K562 (cell line): ENCODE measurements around the gene FXYD3. TPM values are rescaled to one million over a fixed set of nuclear protein-coding genes. Genes with fewer than 3 reads are reported as not detected.

Experiments used
- ATAC-seq: fragments of 200-7000 bp; cut with Tn5 transposase; 3 replicates; pipeline ENCODE4 v1.9.1; 2020; ENCODE audit warnings: moderate library complexity
- BruUV-seq: library from RNA; stranded (reverse); fragments of 400-500 nt; replicated peaks from 2 replicates; lab custom pipeline; 2021; lab: Mats Ljungman, UMichigan
- CTCF ChIA-PET: fragments of 300-600 bp; formaldehyde crosslinking; extraction: SDS; loops from one replicate; lab custom pipeline; 2021; ENCODE audit warnings: low intra/inter-chr PET ratio; lab: Yijun Ruan, JAX
- POLR2A ChIA-PET: fragments of 300-600, 350-650 bp; sonication (Branson Sonifier 250); formaldehyde crosslinking; extraction: SDS; loops from one replicate; lab custom pipeline; 2021; ENCODE audit warnings: antibody characterized with exemption, inconsistent platforms; lab: Yijun Ruan, JAX
- DNase-seq, 4 experiments: peaks; one replicate each; pipeline versions ENCODE4 v3.0.0 to v3.0.0-alpha.2; 2011 to 2018; ENCODE audit warnings: low spot score in 3 of 4, mixed read lengths in 3 of 4; ENCODE audit errors: extremely low read depth in 1 of 4
- FAIRE-seq: peaks from 2 replicates; lab custom pipeline; 2011; peaks lifted over from hg19 to GRCh38; lab: Jason Lieb, UNC
- H2AFZ ChIP-seq: 2 replicates; pipeline ENCODE4 v1.6.0; 2011; ENCODE audit warnings: low read depth, low read length, control low read depth, inconsistent platforms
- H3K27ac ChIP-seq: fragments of 200-600 bp; 3 replicates; pipeline ENCODE4 v1.8.0; 2011; ENCODE audit warnings: low read depth, mild to moderate bottlenecking, control low read depth, inconsistent platforms, low read length, moderate library complexity, mixed read lengths; ENCODE audit errors: extremely low read depth
- H3K27me3 ChIP-seq, 2 experiments: fragments of 300-600 bp in 1 of 2; 2 replicates in 1 of 2; 3 replicates in 1 of 2; pipeline versions ENCODE4 v1.6.0 to v1.8.0; 2011; ENCODE audit warnings: inconsistent platforms in 2 of 2, low read length in 2 of 2, mild to moderate bottlenecking in 1 of 2, mixed read lengths in 1 of 2, moderate library complexity in 1 of 2; ENCODE audit not compliant: control insufficient read depth in 2 of 2, insufficient read depth in 2 of 2
- H3K36me3 ChIP-seq: fragments of 300-600 bp; 3 replicates; pipeline ENCODE4 v1.8.0; 2011; ENCODE audit warnings: mild to moderate bottlenecking, low read length, inconsistent platforms; ENCODE audit not compliant: control insufficient read depth, insufficient read depth
- H3K4me1 ChIP-seq, 2 experiments: fragments of 200-600 bp in 1 of 2; replicated peaks in 1 of 2; 2 replicates in 1 of 2; 3 replicates in 1 of 2; pipeline versions ENCODE4 v1.5.1 to v1.8.0; 2011; ENCODE audit warnings: inconsistent platforms in 2 of 2, low read length in 2 of 2, mild to moderate bottlenecking in 1 of 2, mixed read lengths in 1 of 2, moderate library complexity in 1 of 2; ENCODE audit not compliant: control insufficient read depth in 2 of 2, insufficient read depth in 2 of 2
- H3K4me2 ChIP-seq: 2 replicates; pipeline ENCODE4 v1.6.1; 2011; ENCODE audit warnings: low read length, control low read depth, inconsistent platforms, mixed read lengths; ENCODE audit not compliant: insufficient read depth
- H3K4me3 ChIP-seq: fragments of 200-600 bp; sonication (generic), shearing (Covaris generic); 2 replicates; pipeline ENCODE4 v1.5.1; 2016; ENCODE audit warnings: control low read depth, inconsistent platforms
- H3K79me2 ChIP-seq: fragments of 200-600 bp; 3 replicates; pipeline ENCODE4 v1.8.0; 2011; ENCODE audit warnings: low read length, inconsistent platforms; ENCODE audit not compliant: control insufficient read depth, insufficient read depth
- H3K9ac ChIP-seq, 2 experiments: 2 replicates each; pipeline versions ENCODE4 v1.6.0 to v1.6.1; 2011; ENCODE audit warnings: low read depth in 2 of 2, low read length in 2 of 2, control low read depth in 1 of 2, inconsistent platforms in 1 of 2, mild to moderate bottlenecking in 1 of 2, mixed read lengths in 1 of 2; ENCODE audit not compliant: insufficient read depth in 1 of 2
- H3K9me1 ChIP-seq: one replicate; pipeline ENCODE4 v1.6.0; 2011; ENCODE audit warnings: inconsistent platforms, mild to moderate bottlenecking, low read length, moderate library complexity; ENCODE audit not compliant: control insufficient read depth, insufficient read depth
- H3K9me3 ChIP-seq: replicated peaks from 2 replicates; pipeline ENCODE4 v1.5.1; 2011; ENCODE audit warnings: low read depth, low read length, inconsistent platforms; ENCODE audit not compliant: control insufficient read depth, insufficient read depth
- H4K20me1 ChIP-seq: replicated peaks from 2 replicates; pipeline ENCODE4 v1.6.1; 2011; ENCODE audit warnings: low read length, inconsistent platforms, mixed read lengths; ENCODE audit not compliant: control insufficient read depth, insufficient read depth
- GATA2 ChIP-seq: sonication (generic); formaldehyde crosslinking; IDR thresholded peaks from 2 replicates; pipeline ENCODE4 v1.4.0; 2020; ENCODE audit warnings: mild to moderate bottlenecking, missing genetic modification reagents
- RBM25 ChIP-seq: fragments of 200-400 bp; formaldehyde crosslinking; IDR thresholded peaks from 2 replicates; pipeline ENCODE4 v1.6.1; 2018; ENCODE audit warnings: low read length, low read depth, moderate library complexity; ENCODE audit not compliant: severe bottlenecking
- STAG1 ChIP-seq: sonication (generic); formaldehyde crosslinking; IDR thresholded peaks from 2 replicates; pipeline ENCODE4 v1.5.0; 2020; ENCODE audit warnings: missing genetic modification reagents, borderline replicate concordance
- TSC22D4 ChIP-seq: fragments of 450-650 bp; IDR thresholded peaks from 2 replicates; pipeline ENCODE4 v1.6.1; 2016; ENCODE audit warnings: missing genetic modification characterization, missing biosample characterization, control low read depth
- ZC3H11A ChIP-seq: IDR thresholded peaks from 2 replicates; pipeline ENCODE4 v1.6.1; 2012; ENCODE audit warnings: low read depth, low read length, improper control_type of control experiment
- ZNF707 ChIP-seq: fragments of 250-450 bp; sonication (Bioruptor Pico); conservative IDR thresholded peaks from 2 replicates; pipeline ENCODE4 v1.8.0; 2022; ENCODE audit warnings: inconsistent platforms, mild to moderate bottlenecking, moderate library complexity
- ZNF778 ChIP-seq: fragments of 450-650 bp; formaldehyde crosslinking; IDR thresholded peaks from 2 replicates; pipeline ENCODE4 v1.4.0; 2020; ENCODE audit warnings: mild to moderate bottlenecking, moderate library complexity
- WGBS: fragments of 100-300 bp; shearing (Covaris generic); methylation state at CpG from one replicate; pipeline ENCODE4 v1.1.6; 2016; ENCODE audit warnings: low coverage, mixed read lengths; ENCODE audit not compliant: insufficient coverage; ENCODE audit errors: missing lambda C conversion rate; 5-methylcytosine and 5-hydroxymethylcytosine counted together
- in situ Hi-C: fragments of 300-500 bp; cut with MboI; formaldehyde crosslinking; loops from 4 replicates; pipeline ENCODE4 v1.15.0; 2018; ENCODE audit warnings: inconsistent platforms, mixed read lengths
- intact Hi-C: fragments of 100-400 bp; cut with micrococcal nuclease; formaldehyde crosslinking; loops from 2 replicates; pipeline ENCODE4 v1.14.2; 2022
- polyA plus RNA-seq, 8 experiments: library from polyadenylated mRNA; depleted of rRNA in 4 of 8; stranded (reverse) in 5 of 8; unstranded in 3 of 8; fragments of >200 nt; fragmentation: Nextera tagmentation in 2 of 8; fragmentation: Illumina TruSeq in 1 of 8; extraction: Ambion mirVana in 2 of 8; extraction: Trizol in 1 of 8; gene quantifications; 2 replicates each; pipeline versions ENCODE4 v1.2.1 to v1.2.3, GENCODE V29; 2011 to 2014; ENCODE audit warnings: inconsistent platforms in 1 of 8, missing spikeins in 1 of 8
- total RNA-seq, 7 experiments: library from RNA; depleted of rRNA in 6 of 7; stranded (reverse); fragments of >200 nt in 6 of 7; fragmentation: Illumina TruSeq in 2 of 7; extraction: Trizol in 2 of 7; gene quantifications; 2 replicates each; pipeline versions ENCODE4 v1.2.1 to v1.2.3, GENCODE V29; 2011 to 2021; ENCODE audit warnings: low replicate concordance in 1 of 7
- TF ChIP-seq, protein P1 (sequence below), 2 experiments: fragments of 450-650 bp in 1 of 2; sonication (generic) in 1 of 2; formaldehyde crosslinking in 1 of 2; IDR thresholded peaks; 2 replicates each; pipeline versions ENCODE4 v1.7.1 to v1.9.0; 2016 to 2022; ENCODE audit warnings: inconsistent platforms in 1 of 2, mild to moderate bottlenecking in 1 of 2, missing genetic modification reagents in 1 of 2
- TF ChIP-seq, protein P2 (sequence below): fragments of 450-650 bp; IDR thresholded peaks from 2 replicates; pipeline ENCODE4 v1.6.1; 2018; ENCODE audit not compliant: partially characterized antibody

The FXYD3 gene
- total and polyA plus RNA-seq, 9 of the 15 experiments (the other 6 are each of a cell fraction or from before 2014, with no cell fraction given) = 0.24 TPM; not detected in 8

DNA sequence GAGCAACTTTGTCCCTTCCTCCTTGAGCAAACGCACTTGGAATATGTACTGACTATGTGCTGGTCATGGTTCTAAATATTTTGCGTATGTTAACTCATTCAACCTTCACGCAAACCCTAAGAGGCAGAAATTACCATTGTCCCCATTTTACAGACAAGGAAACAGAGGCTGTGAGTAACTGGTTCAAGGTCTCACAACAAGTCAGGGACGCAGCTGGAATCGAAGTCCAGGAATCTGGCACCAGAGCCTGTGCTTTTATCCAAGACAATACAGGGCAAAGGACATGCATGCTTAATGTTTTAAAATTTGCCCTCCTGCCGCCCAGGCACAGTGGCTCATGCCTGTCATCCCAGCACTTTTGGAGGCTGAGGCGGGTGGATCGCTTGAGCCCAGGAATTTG is 44.0 kb downstream of the FXYD3 start:
- Histone ChIP-seq H3K79me2 (peaks cover 65% of the 10 kb centered on the region), H3K36me3 (peaks cover 92% of the 10 kb centered on the region), H3K9ac (no peak overlapping the region), H3K4me1 (peaks cover 38 to 48% of the 10 kb centered on the region in 2 experiments), H4K20me1 (no peaks in the 10 kb centered on the region), H3K4me2 (no peak overlapping the region), H3K9me3 (no peaks in the 10 kb centered on the region), H3K27me3 (no peaks in the 10 kb centered on the region), H3K4me3 (no peak overlapping the region), H3K9me1 (no peaks in the 10 kb centered on the region), H2AFZ (no peak overlapping the region), H3K27ac (no peak overlapping the region)
- ChIA-PET POLR2A (interaction anchor here (0.8 to 1.1 kb wide), 2 partner anchors 15 to 18 kb away, joined by 3 read pairs; no protein-coding TSS in a partner anchor), CTCF (no interaction called here)
- DNase-seq = no peak
- WGBS = 89% methylated on average over 8 of the region's 8 CpGs
- in situ Hi-C loops = no loop called here
- no peak for FAIRE-seq
- intact Hi-C loops = loop anchor here (5.0 kb wide), 1 partner anchor 108 kb away; the partner anchor contains the start of gene USF2
- no peak for ATAC-seq
- no TSS peak for BruUV-seq
- no peak for TF ChIP-seq ZNF707 (CRISPR knock-in tag)
- no peak for TF ChIP-seq ZNF778 (CRISPR knock-in tag)
- TF ChIP-seq ZC3H11A = no peak
- TF ChIP-seq, protein P1, sequence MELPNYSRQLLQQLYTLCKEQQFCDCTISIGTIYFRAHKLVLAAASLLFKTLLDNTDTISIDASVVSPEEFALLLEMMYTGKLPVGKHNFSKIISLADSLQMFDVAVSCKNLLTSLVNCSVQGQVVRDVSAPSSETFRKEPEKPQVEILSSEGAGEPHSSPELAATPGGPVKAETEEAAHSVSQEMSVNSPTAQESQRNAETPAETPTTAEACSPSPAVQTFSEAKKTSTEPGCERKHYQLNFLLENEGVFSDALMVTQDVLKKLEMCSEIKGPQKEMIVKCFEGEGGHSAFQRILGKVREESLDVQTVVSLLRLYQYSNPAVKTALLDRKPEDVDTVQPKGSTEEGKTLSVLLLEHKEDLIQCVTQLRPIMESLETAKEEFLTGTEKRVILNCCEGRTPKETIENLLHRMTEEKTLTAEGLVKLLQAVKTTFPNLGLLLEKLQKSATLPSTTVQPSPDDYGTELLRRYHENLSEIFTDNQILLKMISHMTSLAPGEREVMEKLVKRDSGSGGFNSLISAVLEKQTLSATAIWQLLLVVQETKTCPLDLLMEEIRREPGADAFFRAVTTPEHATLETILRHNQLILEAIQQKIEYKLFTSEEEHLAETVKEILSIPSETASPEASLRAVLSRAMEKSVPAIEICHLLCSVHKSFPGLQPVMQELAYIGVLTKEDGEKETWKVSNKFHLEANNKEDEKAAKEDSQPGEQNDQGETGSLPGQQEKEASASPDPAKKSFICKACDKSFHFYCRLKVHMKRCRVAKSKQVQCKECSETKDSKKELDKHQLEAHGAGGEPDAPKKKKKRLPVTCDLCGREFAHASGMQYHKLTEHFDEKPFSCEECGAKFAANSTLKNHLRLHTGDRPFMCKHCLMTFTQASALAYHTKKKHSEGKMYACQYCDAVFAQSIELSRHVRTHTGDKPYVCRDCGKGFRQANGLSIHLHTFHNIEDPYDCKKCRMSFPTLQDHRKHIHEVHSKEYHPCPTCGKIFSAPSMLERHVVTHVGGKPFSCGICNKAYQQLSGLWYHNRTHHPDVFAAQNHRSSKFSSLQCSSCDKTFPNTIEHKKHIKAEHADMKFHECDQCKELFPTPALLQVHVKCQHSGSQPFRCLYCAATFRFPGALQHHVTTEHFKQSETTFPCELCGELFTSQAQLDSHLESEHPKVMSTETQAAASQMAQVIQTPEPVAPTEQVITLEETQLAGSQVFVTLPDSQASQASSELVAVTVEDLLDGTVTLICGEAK (IDR thresholded peaks at IDR 0.05) = no peak
- TF ChIP-seq, protein P1 (CRISPR knock-in tag; IDR thresholded peaks at IDR 0.05) = no peak
- TF ChIP-seq, protein P2, sequence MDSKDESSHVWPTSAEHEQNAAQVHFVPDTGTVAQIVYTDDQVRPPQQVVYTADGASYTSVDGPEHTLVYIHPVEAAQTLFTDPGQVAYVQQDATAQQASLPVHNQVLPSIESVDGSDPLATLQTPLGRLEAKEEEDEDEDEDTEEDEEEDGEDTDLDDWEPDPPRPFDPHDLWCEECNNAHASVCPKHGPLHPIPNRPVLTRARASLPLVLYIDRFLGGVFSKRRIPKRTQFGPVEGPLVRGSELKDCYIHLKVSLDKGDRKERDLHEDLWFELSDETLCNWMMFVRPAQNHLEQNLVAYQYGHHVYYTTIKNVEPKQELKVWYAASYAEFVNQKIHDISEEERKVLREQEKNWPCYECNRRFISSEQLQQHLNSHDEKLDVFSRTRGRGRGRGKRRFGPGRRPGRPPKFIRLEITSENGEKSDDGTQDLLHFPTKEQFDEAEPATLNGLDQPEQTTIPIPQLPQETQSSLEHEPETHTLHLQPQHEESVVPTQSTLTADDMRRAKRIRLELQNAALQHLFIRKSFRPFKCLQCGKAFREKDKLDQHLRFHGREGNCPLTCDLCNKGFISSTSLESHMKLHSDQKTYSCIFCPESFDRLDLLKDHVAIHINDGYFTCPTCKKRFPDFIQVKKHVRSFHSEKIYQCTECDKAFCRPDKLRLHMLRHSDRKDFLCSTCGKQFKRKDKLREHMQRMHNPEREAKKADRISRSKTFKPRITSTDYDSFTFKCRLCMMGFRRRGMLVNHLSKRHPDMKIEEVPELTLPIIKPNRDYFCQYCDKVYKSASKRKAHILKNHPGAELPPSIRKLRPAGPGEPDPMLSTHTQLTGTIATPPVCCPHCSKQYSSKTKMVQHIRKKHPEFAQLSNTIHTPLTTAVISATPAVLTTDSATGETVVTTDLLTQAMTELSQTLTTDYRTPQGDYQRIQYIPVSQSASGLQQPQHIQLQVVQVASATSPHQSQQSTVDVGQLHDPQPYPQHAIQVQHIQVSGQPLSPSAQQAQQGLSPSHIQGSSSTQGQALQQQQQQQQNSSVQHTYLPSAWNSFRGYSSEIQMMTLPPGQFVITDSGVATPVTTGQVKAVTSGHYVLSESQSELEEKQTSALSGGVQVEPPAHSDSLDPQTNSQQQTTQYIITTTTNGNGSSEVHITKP = no peak
- TF ChIP-seq STAG1 (CRISPR knock-in tag) = no peak
- TF ChIP-seq TSC22D4 (tag) = no peak
- TF ChIP-seq GATA2 (CRISPR knock-in tag) = no peak
- TF ChIP-seq RBM25 = peak; percentile 61
